Gastrocnemius medialis (tissue), 4 donors: ENCODE measurements around the gene AGAP5. TPM values are rescaled to one million over a fixed set of nuclear protein-coding genes. Genes with fewer than 3 reads are reported as not detected.

ENCODE experiments used
- ATAC-seq, 2 donors: fragments of 150-250 bp; one replicate each; pipeline ENCODE4 v1.9.1; 2016
- DNase-seq, 2 donors: peaks; one replicate each; pipeline ENCODE4 v3.0.0-alpha.2; 2019
- H3K27ac ChIP-seq, 4 donors: fragments of 200-600 bp; sonication (generic); 1 replicate in 1 of 4; 2 replicates in 3 of 4; pipeline ENCODE4 v1.5.1; 2016 to 2018; ENCODE audit warnings: mild to moderate bottlenecking in 2 of 4, moderate library complexity in 1 of 4
- H3K27me3 ChIP-seq, 3 donors: fragments of 200-600 bp; sonication (generic) in 2 of 3; 1 replicate in 1 of 3; 2 replicates in 2 of 3; pipeline versions ENCODE4 v1.5.1 to v1.6.0; 2016 to 2019; ENCODE audit warnings: mild to moderate bottlenecking in 1 of 3, moderate library complexity in 1 of 3
- H3K36me3 ChIP-seq, 2 donors: fragments of 200-600 bp; sonication (generic) in 1 of 2; one replicate each; pipeline ENCODE4 v1.5.1; 2017 to 2018
- H3K4me1 ChIP-seq, 2 donors: fragments of 200-600 bp; sonication (generic) in 1 of 2; one replicate each; pipeline ENCODE4 v1.5.1; 2016 to 2017; ENCODE audit warnings: mild to moderate bottlenecking in 2 of 2
- H3K4me3 ChIP-seq, 4 donors: fragments of 200-600 bp; sonication (generic) in 3 of 4; 1 replicate in 1 of 4; 2 replicates in 3 of 4; pipeline ENCODE4 v1.5.1; 2016 to 2019; ENCODE audit warnings: mild to moderate bottlenecking in 2 of 4
- H3K9me3 ChIP-seq, 3 donors: fragments of 200-600 bp; sonication (generic) in 2 of 3; 1 replicate in 1 of 3; 2 replicates in 2 of 3; pipeline ENCODE4 v1.5.1; 2016 to 2019
- POLR2A ChIP-seq, 2 donors: fragments of 450-650 bp; IDR thresholded peaks; one replicate each; pipeline ENCODE4 v1.6.1; 2017; ENCODE audit warnings: antibody characterized with exemption in 2 of 2, mild to moderate bottlenecking in 2 of 2, moderate library complexity in 2 of 2
- in situ Hi-C, 4 donors: fragments of 200-750 bp; cut with MboI; loops; one replicate each; pipeline versions ENCODE4 v1.15.0 to v1.8.0; 2017; ENCODE audit warnings: low sequenced_read_pairs in 4 of 4
- intact Hi-C: fragments of 100-400 bp; cut with DNase I; formaldehyde crosslinking; loops from one replicate; pipeline ENCODE4 v1.15.1; 2023; ENCODE audit warnings: low total_unique reads
- total RNA-seq, 4 donors: library from RNA; depleted of rRNA; stranded (reverse); fragments of >200 nt; gene quantifications; one replicate each; pipeline versions ENCODE4 v1.1.0 to v1.2.3, GENCODE V29; 2016
- TF ChIP-seq, protein P1 (sequence below), 5 experiments: fragments of 450-650 bp in 3 of 5; fragments of 200-600 bp in 2 of 5; sonication (generic) in 2 of 5; IDR thresholded peaks in 4 of 5; conservative IDR thresholded peaks in 1 of 5; 1 replicate in 4 of 5; 2 replicates in 1 of 5; pipeline ENCODE4 v1.5.1; 2016 to 2019; ENCODE audit warnings: antibody characterized with exemption in 5 of 5, mild to moderate bottlenecking in 3 of 5, moderate library complexity in 3 of 5

AGAP5 gene
- total RNA-seq, 4 donors from 2014 or later, result 1.6 to 4.1 (median 3.1) TPM

DNA sequence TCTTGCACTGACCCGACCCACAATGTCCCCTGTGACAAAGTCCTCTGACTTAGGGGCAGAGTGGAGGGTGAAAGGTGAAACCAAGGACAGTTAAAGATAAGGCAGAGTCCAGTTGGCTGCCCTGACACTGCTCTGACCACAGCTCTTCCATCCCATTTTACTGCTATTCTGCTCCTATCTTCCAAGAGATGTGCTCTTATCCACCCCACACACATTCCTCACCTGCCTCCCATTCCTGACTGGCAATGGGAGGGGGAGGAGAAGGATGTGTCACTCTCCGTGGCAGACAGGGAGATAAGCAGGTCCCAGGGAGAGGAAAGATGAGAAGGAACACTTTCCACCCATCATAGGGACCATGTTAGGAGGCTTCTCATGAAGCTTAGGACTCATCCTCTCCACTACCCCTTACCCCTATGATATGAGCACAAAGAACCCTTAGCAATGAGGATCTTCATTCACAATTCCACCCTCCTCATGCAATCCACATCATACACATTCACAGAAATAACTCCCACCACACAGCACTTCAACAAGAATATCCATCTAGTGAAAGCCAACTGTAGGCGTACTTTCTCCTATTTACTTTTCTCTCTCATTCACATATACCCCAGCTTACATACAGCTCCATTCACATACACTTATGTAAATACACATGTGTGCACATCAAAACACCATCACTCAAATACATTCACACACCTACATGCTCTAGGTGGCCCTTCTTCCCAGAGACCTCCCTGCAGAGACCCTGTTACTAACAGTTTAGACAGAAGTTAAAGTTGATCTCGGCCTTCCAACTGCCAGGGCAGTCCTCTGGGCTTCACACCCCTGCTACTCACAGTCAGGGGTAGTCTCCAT is 48.7 kb downstream of the AGAP5 start:
- Histone ChIP-seq H3K27me3 (no peaks in the 10 kb centered on the region), H3K9me3 (no peaks in the 10 kb centered on the region), H3K4me1 (peaks cover 81 to 85% of the 10 kb centered on the region in 2 donors), H3K27ac (peak overlapping the region; percentile 96 to 99 (median 98)), H3K36me3 (peaks cover 0 to 17% of the 10 kb centered on the region in 2 donors), H3K4me3 (peak overlapping the region in 3 of 4 donors; percentile 11 to 48 (median 11))
- DNase-seq, result no peak
- TF ChIP-seq, protein P1, sequence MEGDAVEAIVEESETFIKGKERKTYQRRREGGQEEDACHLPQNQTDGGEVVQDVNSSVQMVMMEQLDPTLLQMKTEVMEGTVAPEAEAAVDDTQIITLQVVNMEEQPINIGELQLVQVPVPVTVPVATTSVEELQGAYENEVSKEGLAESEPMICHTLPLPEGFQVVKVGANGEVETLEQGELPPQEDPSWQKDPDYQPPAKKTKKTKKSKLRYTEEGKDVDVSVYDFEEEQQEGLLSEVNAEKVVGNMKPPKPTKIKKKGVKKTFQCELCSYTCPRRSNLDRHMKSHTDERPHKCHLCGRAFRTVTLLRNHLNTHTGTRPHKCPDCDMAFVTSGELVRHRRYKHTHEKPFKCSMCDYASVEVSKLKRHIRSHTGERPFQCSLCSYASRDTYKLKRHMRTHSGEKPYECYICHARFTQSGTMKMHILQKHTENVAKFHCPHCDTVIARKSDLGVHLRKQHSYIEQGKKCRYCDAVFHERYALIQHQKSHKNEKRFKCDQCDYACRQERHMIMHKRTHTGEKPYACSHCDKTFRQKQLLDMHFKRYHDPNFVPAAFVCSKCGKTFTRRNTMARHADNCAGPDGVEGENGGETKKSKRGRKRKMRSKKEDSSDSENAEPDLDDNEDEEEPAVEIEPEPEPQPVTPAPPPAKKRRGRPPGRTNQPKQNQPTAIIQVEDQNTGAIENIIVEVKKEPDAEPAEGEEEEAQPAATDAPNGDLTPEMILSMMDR (IDR thresholded peaks at IDR 0.05 in 4 of 5, conservative IDR thresholded peaks at IDR 0.05 in 1 of 5), result no peak
- TF ChIP-seq POLR2A (IDR thresholded peaks at IDR 0.05), result no peak
- ATAC-seq, result no peak
- intact Hi-C loops (loop anchor here (10.0 kb wide), 1 partner anchor 384 kb away; no protein-coding TSS in a partner anchor), in situ Hi-C loops (loop anchor here in 2 of 4 donors (10.0 to 25.0 kb wide), 2 partner anchors 74 to 387 kb away; partner anchors contain the start of gene MRPS16 (in 1 of the 2))

DNA sequence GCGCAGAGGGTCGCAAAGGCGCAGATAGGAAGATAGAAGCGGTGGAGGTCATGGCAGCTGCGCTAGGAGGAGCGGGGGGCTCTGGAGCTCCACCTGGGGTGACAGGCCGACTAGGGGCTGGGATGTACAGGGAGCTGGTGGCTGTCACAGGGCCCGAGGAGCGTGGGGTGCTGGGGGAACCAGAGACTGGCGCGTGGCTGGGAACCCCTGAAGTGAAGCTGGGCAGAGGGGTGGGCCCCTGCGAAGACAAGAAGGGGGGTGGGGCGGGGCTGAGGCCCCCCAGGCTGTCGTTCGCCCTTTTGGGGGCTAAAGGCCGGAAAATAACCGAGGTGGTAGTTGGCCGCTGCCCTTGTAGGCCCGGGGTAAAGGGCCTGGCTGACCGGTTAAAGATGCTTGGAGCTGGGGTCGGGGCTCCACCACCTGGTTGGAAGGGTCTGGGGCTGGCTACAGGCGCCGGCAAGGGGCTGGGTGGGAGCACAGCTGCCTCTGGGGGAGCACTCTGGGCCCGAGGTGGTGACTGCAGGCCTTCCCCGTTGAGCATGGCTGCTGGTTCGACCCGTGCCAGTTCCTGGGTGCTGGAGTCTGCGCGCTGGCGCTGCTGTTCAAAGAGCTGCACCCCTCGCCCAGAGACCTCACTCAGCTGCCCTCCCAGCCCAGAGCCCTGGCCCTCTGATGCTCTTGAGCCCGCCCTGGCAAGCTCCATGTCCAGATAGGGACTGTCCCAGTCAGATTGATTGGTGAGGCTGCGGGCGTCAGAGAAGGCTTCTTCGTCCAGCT is 49.8 kb downstream of the AGAP5 start:
- in situ Hi-C loops, result loop anchor here in 2 of 4 donors (10.0 to 25.0 kb wide), 2 partner anchors 73 to 386 kb away; partner anchors contain the start of gene MRPS16 (in 1 of the 2)
- H3K9me3 ChIP-seq, result no peaks in the 10 kb centered on the region
- intact Hi-C loops, result loop anchor here (10.0 kb wide), 1 partner anchor 383 kb away; no protein-coding TSS in a partner anchor
- H3K27ac ChIP-seq, result peak overlapping the region; percentile 96 to 99 (median 98)
- TF ChIP-seq POLR2A (IDR thresholded peaks at IDR 0.05), result no peak
- TF ChIP-seq, protein P1 (IDR thresholded peaks at IDR 0.05 in 4 of 5, conservative IDR thresholded peaks at IDR 0.05 in 1 of 5), result no peak
- peaks cover 0 to 10% of the 10 kb centered on the region in 2 donors for H3K36me3 ChIP-seq
- no peak for DNase-seq
- H3K27me3 ChIP-seq, result no peaks in the 10 kb centered on the region
- peaks cover 76 to 81% of the 10 kb centered on the region in 2 donors for H3K4me1 ChIP-seq
- ATAC-seq, result no peak
- H3K4me3 ChIP-seq, result peak overlapping the region; percentile 54 to 61 (median 56)

DNA sequence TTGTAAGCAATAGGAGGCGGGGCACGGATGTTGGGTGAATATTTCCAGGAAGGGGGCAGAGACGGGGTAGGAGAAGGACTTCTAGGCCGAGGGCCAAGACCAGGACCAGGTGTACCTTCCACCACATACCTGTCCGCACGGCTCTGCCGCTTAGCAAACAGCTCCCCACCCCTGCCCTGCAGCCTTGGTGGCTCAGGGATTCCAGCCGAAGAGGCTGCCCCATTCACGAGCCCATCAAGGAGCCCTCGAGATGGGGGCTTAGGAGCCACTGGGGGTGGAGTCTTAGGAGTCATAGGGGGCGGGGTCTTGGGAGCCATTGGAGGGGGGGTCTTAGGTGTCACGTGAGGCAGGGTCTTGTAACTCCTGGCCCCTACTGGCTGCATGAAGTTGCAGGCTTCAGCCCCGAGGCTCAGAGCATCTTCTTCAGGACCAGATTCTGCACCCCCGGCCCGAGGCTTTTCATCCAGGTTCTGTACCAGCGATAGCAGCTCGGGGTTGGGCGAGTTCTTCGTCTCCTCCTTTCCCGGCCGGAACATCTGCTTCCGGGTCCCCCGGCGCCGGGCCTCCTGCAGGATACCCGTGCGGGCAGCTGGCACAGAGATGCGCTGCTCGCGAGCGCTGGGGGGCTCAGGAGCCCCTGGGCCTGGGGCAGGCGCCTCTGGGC is 50.6 kb downstream of the AGAP5 start:
- peaks cover 75 to 76% of the 10 kb centered on the region in 2 donors for H3K4me1 ChIP-seq
- H3K27ac ChIP-seq, result peak overlapping the region; percentile 96 to 99 (median 98)
- in situ Hi-C loops, result loop anchor here in 2 of 4 donors (10.0 to 25.0 kb wide), 2 partner anchors 73 to 385 kb away; partner anchors contain the start of gene MRPS16 (in 1 of the 2)
- ATAC-seq (no peak), DNase-seq (no peak)
- H3K4me3 ChIP-seq, result peak overlapping the region; percentile 54 to 61 (median 56)
- intact Hi-C loops, result loop anchor here (10.0 kb wide), 1 partner anchor 383 kb away; no protein-coding TSS in a partner anchor
- no peaks in the 10 kb centered on the region for H3K9me3 ChIP-seq
- H3K36me3 ChIP-seq, result peaks cover 0 to 3% of the 10 kb centered on the region in 2 donors
- TF ChIP-seq, protein P1 (IDR thresholded peaks at IDR 0.05 in 4 of 5, conservative IDR thresholded peaks at IDR 0.05 in 1 of 5), result no peak
- TF ChIP-seq POLR2A (IDR thresholded peaks at IDR 0.05), result no peak
- H3K27me3 ChIP-seq, result no peaks in the 10 kb centered on the region

- Histone ChIP-seq H3K4me1 (peaks cover 81% of the 10 kb centered on the region in 2 donors), H3K9me3 (no peaks in the 10 kb centered on the region), H3K4me3 (peak overlapping the region in 2 of 4 donors; percentile 56 to 61), H3K27ac (peak overlapping the region; percentile 96 to 99 (median 98)), H3K27me3 (no peaks in the 10 kb centered on the region), H3K36me3 (no peaks in the 10 kb centered on the region)
- DNase-seq (peak; percentile 83 to 90), ATAC-seq (peak; percentile 51 to 70)
- in situ Hi-C loops (loop anchor here in 2 of 4 donors (10.0 to 25.0 kb wide), 2 partner anchors 72 to 384 kb away; partner anchors contain the start of gene MRPS16 (in 1 of the 2)), intact Hi-C loops (loop anchor here (10.0 kb wide), 1 partner anchor 382 kb away; no protein-coding TSS in a partner anchor)
- TF ChIP-seq, protein P1 (IDR thresholded peaks at IDR 0.05 in 4 of 5, conservative IDR thresholded peaks at IDR 0.05 in 1 of 5), result no peak
- peak in 1 of 2 donors; percentile 5 for TF ChIP-seq POLR2A (IDR thresholded peaks at IDR 0.05)
Observed at GRCh38 chr10:73646598-73647041, 51.3 kb downstream of the AGAP5 start.
